ENCODE data around the gene BCL2A1. TPM values are rescaled to one million over a fixed set of nuclear protein-coding genes. Genes with fewer than 3 reads are reported as not detected.

Gene BCL2A1
- total RNA-seq, 1 experiment from 2014 or later: 4.7 TPM

GRCh38 chr15:80007532-80007931, 36.5 kb upstream of the BCL2A1 start:
- H3K27me3 ChIP-seq (ENCODE audit: control insufficient read depth, insufficient read depth, low read length): no peaks in the 10 kb centered on the region
- no peak for TF ChIP-seq CTCF (IDR thresholded peaks at IDR 0.05)
- TF ChIP-seq TCF7L2 (IDR thresholded peaks at IDR 0.05; ENCODE audit: low read depth, low read length): no peak
- TF ChIP-seq SIN3A (IDR thresholded peaks at IDR 0.05; ENCODE audit: borderline replicate concordance, insufficient read depth, low read depth, low read length): no peak
- TF ChIP-seq REST (IDR thresholded peaks at IDR 0.05; ENCODE audit: insufficient read depth in 1 of 2, low read depth in 2 of 2, low read length in 1 of 2): no peak
- no peak for TF ChIP-seq POLR2AphosphoS5 (IDR thresholded peaks at IDR 0.05; ENCODE audit: low read depth, low read length)
- H3K4me1 ChIP-seq (ENCODE audit: control insufficient read depth, insufficient read depth, low read length): no peaks in the 10 kb centered on the region
- no TSS peak for BruUV-seq (replicated peaks)
- ATAC-seq: no peak
- H3K27ac ChIP-seq (ENCODE audit: low read length): no peak overlapping the region
- H3K4me3 ChIP-seq (ENCODE audit: low read depth in 2 of 2, low read length in 2 of 2): no peak overlapping the region
- no peaks in the 10 kb centered on the region for H3K36me3 ChIP-seq (ENCODE audit: control insufficient read depth, insufficient read depth, low read length)
- in situ Hi-C loops (cut with HindIII; ENCODE audit: low pct_unique_long_range_greater_than_20kb, low sequenced_read_pairs) (no loop called here), intact Hi-C loops (cut with micrococcal nuclease; ENCODE audit: unreplicated experiment) (no loop called here)
- ChIA-PET POLR2A (interaction anchor here (0.7 kb wide), 1 partner anchor 130 kb away, joined by 6 read pairs; no protein-coding TSS in a partner anchor), CTCF (no interaction called here)
- DNase-seq (ENCODE audit: low read depth, low spot score): no peak
- no peaks in the 10 kb centered on the region for H3K9me3 ChIP-seq (ENCODE audit: control insufficient read depth, insufficient read depth, low read depth, low read length)

- CTCF ChIA-PET: no interaction called here
- no peak overlapping the region for H3K27ac ChIP-seq (ENCODE audit: low read length)
- no peaks in the 10 kb centered on the region for H3K36me3 ChIP-seq (ENCODE audit: control insufficient read depth, insufficient read depth, low read length)
- H3K9me3 ChIP-seq (ENCODE audit: control insufficient read depth, insufficient read depth, low read depth, low read length): no peaks in the 10 kb centered on the region
- H3K4me1 ChIP-seq (ENCODE audit: control insufficient read depth, insufficient read depth, low read length): no peaks in the 10 kb centered on the region
- no peak for TF ChIP-seq POLR2AphosphoS5 (IDR thresholded peaks at IDR 0.05; ENCODE audit: low read depth, low read length)
- TF ChIP-seq SIN3A (IDR thresholded peaks at IDR 0.05; ENCODE audit: borderline replicate concordance, insufficient read depth, low read depth, low read length): no peak
- TF ChIP-seq TCF7L2 (IDR thresholded peaks at IDR 0.05; ENCODE audit: low read depth, low read length): no peak
- no peak for TF ChIP-seq CTCF (IDR thresholded peaks at IDR 0.05)
- TF ChIP-seq REST (IDR thresholded peaks at IDR 0.05; ENCODE audit: insufficient read depth in 1 of 2, low read depth in 2 of 2, low read length in 1 of 2): no peak
- H3K4me3 ChIP-seq (ENCODE audit: low read depth in 2 of 2, low read length in 2 of 2): no peak overlapping the region
- POLR2A ChIA-PET: no interaction called here
- no peaks in the 10 kb centered on the region for H3K27me3 ChIP-seq (ENCODE audit: control insufficient read depth, insufficient read depth, low read length)
- intact Hi-C loops (cut with micrococcal nuclease; ENCODE audit: unreplicated experiment): no loop called here
- ATAC-seq (no peak), DNase-seq (ENCODE audit: low read depth, low spot score) (no peak)
- no TSS peak for BruUV-seq (replicated peaks)
- in situ Hi-C loops (cut with HindIII; ENCODE audit: low pct_unique_long_range_greater_than_20kb, low sequenced_read_pairs): no loop called here
These were observed 36.0 kb upstream of the BCL2A1 start for GRCh38 chr15:80006946-80007345.
